Fibroblast of skin of left quadriceps (primary cell): ENCODE results near the gene RESP18.

ENCODE experiments used
- DNase-seq, 2 experiments: peaks; one replicate each; pipeline ENCODE4 v3.0.0-alpha.2; 2013; ENCODE audit warnings: low read depth in 2 of 2

The RESP18 gene

GRCh38 chr2:219277703-219278654, 54.6 kb downstream of the RESP18 start:
- peak; percentile 66 to 71 for DNase-seq
